Sigmoid colon (tissue), 7 donors: ENCODE results near the gene SSBP3. TPM values are rescaled to one million over a fixed set of nuclear protein-coding genes. Genes with fewer than 3 reads are reported as not detected.
A peak's percentile ranks its signal among the peaks of the same experiment; 100 is the strongest.
"Not testable (repeated sequence)": the region's sequence is repeated elsewhere in the genome, so short reads cannot be mapped to it uniquely, and the experiment has no call there.

Experiments used
- DNase-seq: peaks from one replicate; pipeline ENCODE4 v3.0.0-alpha.2; 2019
- H3K27ac ChIP-seq, 4 donors: fragments of 200-600 bp; sonication (generic); one replicate each; pipeline ENCODE4 v1.5.1; 2016 to 2019; ENCODE audit warnings: mild to moderate bottlenecking in 1 of 4
- H3K27me3 ChIP-seq, 3 donors: fragments of 200-600 bp; sonication (generic); one replicate each; pipeline ENCODE4 v1.5.1; 2019; ENCODE audit warnings: mild to moderate bottlenecking in 1 of 3
- H3K36me3 ChIP-seq, 4 donors: fragments of 200-600 bp; sonication (generic); one replicate each; pipeline ENCODE4 v1.5.1; 2016 to 2019
- H3K4me1 ChIP-seq, 4 donors: fragments of 200-600 bp; sonication (generic); one replicate each; pipeline ENCODE4 v1.5.1; 2017 to 2019
- H3K4me3 ChIP-seq, 4 donors: fragments of 200-600 bp; sonication (generic); one replicate each; pipeline ENCODE4 v1.5.1; 2017 to 2019; ENCODE audit warnings: mild to moderate bottlenecking in 2 of 4, moderate library complexity in 1 of 4
- H3K9me3 ChIP-seq, 4 donors: fragments of 200-600 bp in 3 of 4; sonication (generic) in 3 of 4; one replicate each; pipeline versions ENCODE4 v1.5.1 to v1.6.1; 2013 to 2019
- EP300 ChIP-seq, 4 donors: sonication (generic); formaldehyde crosslinking; IDR thresholded peaks; one replicate each; pipeline ENCODE4 v1.6.1; 2017; ENCODE audit warnings: antibody characterized with exemption in 4 of 4
- POLR2A ChIP-seq, 2 donors: fragments of 450-650 bp; IDR thresholded peaks; one replicate each; pipeline ENCODE4 v1.6.1; 2016; ENCODE audit warnings: antibody characterized with exemption in 2 of 2, mild to moderate bottlenecking in 2 of 2, moderate library complexity in 2 of 2
- POLR2AphosphoS5 ChIP-seq, 4 donors: sonication (generic); formaldehyde crosslinking; IDR thresholded peaks; one replicate each; pipeline ENCODE4 v1.6.1; 2017; ENCODE audit warnings: antibody characterized with exemption in 4 of 4
- WGBS, 2 donors: extraction: QIAGEN DNeasy Blood & Tissue Kit; methylation state at CpG; one replicate each; pipeline ENCODE4 v1.1.7; 2013; 5-methylcytosine and 5-hydroxymethylcytosine counted together
- intact Hi-C: fragments of 100-400 bp; cut with DNase I; formaldehyde crosslinking; loops from one replicate; pipeline ENCODE4 v1.15.1; 2023
- polyA plus RNA-seq, 3 donors: library from polyadenylated mRNA; stranded (reverse); fragments of 200-250 nt; gene quantifications; one replicate each; pipeline ENCODE4 v1.2.3, GENCODE V29; 2013
- total RNA-seq, 4 donors: library from RNA; depleted of rRNA; stranded (reverse); fragments of >200 nt; gene quantifications; one replicate each; pipeline ENCODE4 v1.1.0, GENCODE V29; 2016
- TF ChIP-seq, protein P1 (sequence below), 4 experiments: fragments of 450-650 bp in 3 of 4; fragments of 200-600 bp in 1 of 4; IDR thresholded peaks; one replicate each; pipeline ENCODE4 v1.5.1; 2016 to 2019; ENCODE audit warnings: antibody characterized with exemption in 4 of 4, mild to moderate bottlenecking in 3 of 4, moderate library complexity in 2 of 4
- donor health status: healthy with polysubstance abuse.
- donor health status: Bipolar disorder and iron deficiency.
- donor health status: healthy.

The SSBP3 gene
- total and polyA plus RNA-seq, 7 donors, result 27.4 to 62.5 (median 38.5) TPM

DNA sequence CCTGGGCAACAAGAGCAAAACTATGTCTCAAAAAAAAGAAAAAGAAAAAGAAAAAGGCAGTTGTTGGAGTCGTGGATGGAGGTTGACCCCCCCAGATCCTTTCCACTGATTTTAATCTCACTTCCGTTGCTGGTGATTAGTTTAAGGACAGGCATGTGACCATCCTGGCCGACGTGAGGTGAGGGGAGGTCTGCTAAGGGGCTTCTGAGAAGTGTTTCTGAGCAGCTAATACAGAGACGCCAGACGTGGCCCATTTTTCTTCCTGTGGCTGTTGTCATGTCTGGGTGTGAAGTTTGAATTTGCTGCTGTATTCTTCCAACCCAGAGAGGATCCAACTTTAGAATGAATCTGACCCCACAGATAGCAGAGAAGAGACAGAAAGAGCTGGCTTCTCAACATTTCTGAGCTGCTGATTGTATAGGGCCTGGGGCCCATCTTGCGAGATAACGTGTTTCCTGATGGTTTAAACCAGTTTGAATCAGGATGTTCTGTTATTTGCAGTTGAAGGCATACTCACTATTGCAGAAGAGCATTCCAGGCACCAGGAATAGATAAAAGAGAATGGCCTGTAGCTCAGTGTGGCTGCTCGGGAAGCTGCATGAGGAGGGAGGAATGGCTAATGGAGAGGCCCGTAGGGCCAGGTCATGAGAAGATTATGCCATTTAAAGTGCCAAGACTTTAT, 22.8 kb upstream of the SSBP3 start:
- Histone ChIP-seq H3K27me3 (no peaks in the 10 kb centered on the region), H3K27ac (no peak overlapping the region), H3K9me3 (no peaks in the 10 kb centered on the region), H3K4me1 (peaks cover 0 to 5% (median 0%) of the 10 kb centered on the region in 4 donors), H3K36me3 (no peaks in the 10 kb centered on the region), H3K4me3 (no peak overlapping the region)
- WGBS, 2 donors, result 80 to 85% methylated on average over 10 of the region's 10 CpGs
- peak; percentile 8 for DNase-seq
- TF ChIP-seq, protein P1, sequence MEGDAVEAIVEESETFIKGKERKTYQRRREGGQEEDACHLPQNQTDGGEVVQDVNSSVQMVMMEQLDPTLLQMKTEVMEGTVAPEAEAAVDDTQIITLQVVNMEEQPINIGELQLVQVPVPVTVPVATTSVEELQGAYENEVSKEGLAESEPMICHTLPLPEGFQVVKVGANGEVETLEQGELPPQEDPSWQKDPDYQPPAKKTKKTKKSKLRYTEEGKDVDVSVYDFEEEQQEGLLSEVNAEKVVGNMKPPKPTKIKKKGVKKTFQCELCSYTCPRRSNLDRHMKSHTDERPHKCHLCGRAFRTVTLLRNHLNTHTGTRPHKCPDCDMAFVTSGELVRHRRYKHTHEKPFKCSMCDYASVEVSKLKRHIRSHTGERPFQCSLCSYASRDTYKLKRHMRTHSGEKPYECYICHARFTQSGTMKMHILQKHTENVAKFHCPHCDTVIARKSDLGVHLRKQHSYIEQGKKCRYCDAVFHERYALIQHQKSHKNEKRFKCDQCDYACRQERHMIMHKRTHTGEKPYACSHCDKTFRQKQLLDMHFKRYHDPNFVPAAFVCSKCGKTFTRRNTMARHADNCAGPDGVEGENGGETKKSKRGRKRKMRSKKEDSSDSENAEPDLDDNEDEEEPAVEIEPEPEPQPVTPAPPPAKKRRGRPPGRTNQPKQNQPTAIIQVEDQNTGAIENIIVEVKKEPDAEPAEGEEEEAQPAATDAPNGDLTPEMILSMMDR (IDR thresholded peaks at IDR 0.05), result no peak
- TF ChIP-seq POLR2AphosphoS5 (IDR thresholded peaks at IDR 0.05) (no peak), EP300 (IDR thresholded peaks at IDR 0.05) (no peak), POLR2A (IDR thresholded peaks at IDR 0.05) (no peak)
- intact Hi-C loops, result no loop called here

DNA sequence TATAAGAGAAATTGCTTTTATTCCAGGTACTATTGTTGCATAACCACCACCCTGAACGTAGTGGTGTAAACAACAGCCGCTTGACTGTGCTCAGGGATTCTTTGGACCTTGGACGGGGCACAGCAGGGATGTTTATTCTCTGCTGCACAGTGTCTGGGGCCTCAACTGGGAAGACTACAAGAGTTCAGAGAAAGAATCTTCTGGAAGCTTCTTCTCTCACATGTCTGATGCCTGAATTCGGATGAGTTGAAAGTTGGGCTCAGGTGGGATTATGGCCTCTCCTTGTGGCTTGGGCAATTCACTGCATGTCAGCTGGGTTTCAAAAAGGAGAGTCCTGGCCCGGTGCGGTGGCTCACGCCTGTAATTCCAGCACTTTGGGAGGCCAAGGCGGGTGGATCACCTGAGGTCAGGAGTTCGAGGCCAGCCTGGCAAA, 19.0 kb upstream of the SSBP3 start:
- Histone ChIP-seq H3K27ac (no peak overlapping the region), H3K27me3 (no peaks in the 10 kb centered on the region), H3K9me3 (no peaks in the 10 kb centered on the region), H3K4me1 (peaks cover 0 to 5% (median 0%) of the 10 kb centered on the region in 4 donors), H3K36me3 (no peaks in the 10 kb centered on the region), H3K4me3 (no peak overlapping the region)
- WGBS, 2 donors, result 58 to 84% methylated on average over 9 of the region's 9 CpGs
- peak; percentile 46 for DNase-seq
- TF ChIP-seq EP300 (IDR thresholded peaks at IDR 0.05), result no peak
- TF ChIP-seq, protein P1 (IDR thresholded peaks at IDR 0.05), result no peak
- no peak for TF ChIP-seq POLR2AphosphoS5 (IDR thresholded peaks at IDR 0.05)
- no peak for TF ChIP-seq POLR2A (IDR thresholded peaks at IDR 0.05)
- intact Hi-C loops, result no loop called here

DNA sequence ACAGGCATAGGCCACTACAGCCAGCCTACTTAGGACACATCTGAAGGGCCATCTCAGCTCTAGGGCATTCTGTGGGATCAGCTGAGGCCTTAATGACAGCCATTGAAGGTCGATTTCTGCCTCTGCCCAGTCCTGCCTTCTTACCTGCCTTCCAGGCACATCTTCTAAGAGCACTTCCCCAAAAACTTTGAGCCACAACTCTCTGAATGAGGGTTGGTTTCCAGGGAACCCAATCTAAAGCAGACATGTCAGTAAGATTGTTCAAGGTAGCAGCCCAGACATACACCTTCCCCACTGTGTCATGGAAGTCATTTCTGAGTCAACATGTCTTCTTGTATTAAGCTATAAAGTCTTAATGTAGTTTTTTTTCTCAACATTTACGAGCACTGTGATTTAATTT, 18.2 kb upstream of the SSBP3 start:
- no peak overlapping the region for H3K27ac ChIP-seq
- intact Hi-C loops, result loop anchor here (5.0 kb wide), 1 partner anchor 38 kb away; no protein-coding TSS in a partner anchor
- no peaks in the 10 kb centered on the region for H3K9me3 ChIP-seq
- no peaks in the 10 kb centered on the region for H3K36me3 ChIP-seq
- peaks cover 0 to 5% (median 0%) of the 10 kb centered on the region in 4 donors for H3K4me1 ChIP-seq
- no peak for DNase-seq
- no peaks in the 10 kb centered on the region for H3K27me3 ChIP-seq
- TF ChIP-seq, protein P1 (IDR thresholded peaks at IDR 0.05), result no peak
- no peak for TF ChIP-seq EP300 (IDR thresholded peaks at IDR 0.05)
- TF ChIP-seq POLR2A (IDR thresholded peaks at IDR 0.05), result no peak
- TF ChIP-seq POLR2AphosphoS5 (IDR thresholded peaks at IDR 0.05), result no peak
- H3K4me3 ChIP-seq, result no peak overlapping the region
- 82 to 83% methylated on average over 2 of the region's 2 CpGs for WGBS, 2 donors

DNA sequence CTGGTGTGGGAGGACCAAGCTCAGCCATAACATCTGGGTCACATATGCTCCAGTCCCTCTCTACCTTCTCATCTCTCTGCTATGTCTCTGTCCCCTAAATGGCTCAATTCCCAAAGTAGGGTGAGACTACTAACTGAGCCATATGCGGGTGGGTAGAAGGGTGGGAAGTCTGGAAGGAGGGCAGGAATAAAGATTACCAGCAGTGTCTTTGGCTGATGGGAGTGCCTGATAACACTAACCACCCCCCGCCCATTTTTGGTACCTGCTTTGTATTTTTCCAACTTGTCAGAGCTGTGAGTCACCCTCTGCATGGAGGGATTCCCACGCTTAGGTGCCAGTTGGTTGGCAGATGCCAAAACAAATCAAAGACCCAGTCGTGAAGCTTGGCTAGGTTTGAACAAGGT, 14.9 kb upstream of the SSBP3 start:
- intact Hi-C loops, result loop anchor here (5.0 kb wide), 1 partner anchor 41 kb away; no protein-coding TSS in a partner anchor
- DNase-seq, result no peak
- no peak overlapping the region for H3K4me3 ChIP-seq
- no peaks in the 10 kb centered on the region for H3K27me3 ChIP-seq
- H3K9me3 ChIP-seq, result no peaks in the 10 kb centered on the region
- H3K36me3 ChIP-seq, result no peaks in the 10 kb centered on the region
- 19 to 60% methylated on average over 4 of the region's 4 CpGs for WGBS, 2 donors
- no peak overlapping the region for H3K27ac ChIP-seq
- H3K4me1 ChIP-seq, result peaks cover 0 to 5% (median 0%) of the 10 kb centered on the region in 4 donors
- TF ChIP-seq POLR2A (IDR thresholded peaks at IDR 0.05) (no peak), EP300 (IDR thresholded peaks at IDR 0.05) (no peak), POLR2AphosphoS5 (IDR thresholded peaks at IDR 0.05) (no peak)
- TF ChIP-seq, protein P1 (IDR thresholded peaks at IDR 0.05), result no peak

DNA sequence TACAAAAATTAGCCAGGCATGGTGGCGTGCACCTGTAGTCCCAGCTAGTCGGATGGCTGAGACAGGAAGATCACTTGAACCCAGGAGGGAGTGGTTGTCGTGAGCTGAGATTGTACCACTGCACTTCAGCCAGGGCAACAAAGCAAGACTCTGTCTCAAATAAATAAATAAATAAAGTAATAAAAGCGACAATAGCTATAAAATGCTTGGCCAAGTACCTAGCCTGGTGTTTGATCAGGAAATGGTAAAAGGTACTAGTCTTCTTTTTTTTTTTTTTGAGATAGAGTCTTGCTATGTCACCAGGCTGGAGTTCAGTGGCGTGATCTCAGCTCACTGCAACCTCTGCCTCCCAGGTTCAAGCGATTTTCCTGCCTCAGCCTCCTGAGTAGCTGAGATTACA, 12.4 kb upstream of the SSBP3 start:
- H3K4me1 ChIP-seq, DNase-seq, H3K27me3 ChIP-seq, H3K27ac ChIP-seq, H3K36me3 ChIP-seq, intact Hi-C loops, H3K4me3 ChIP-seq, H3K9me3 ChIP-seq: not testable (repeated sequence)
- 26 to 75% methylated on average over 6 of the region's 6 CpGs for WGBS, 2 donors
